Esophagus squamous epithelium (tissue), 5 donors: ENCODE results near the gene PCDHGA8. TPM values are rescaled to one million over a fixed set of nuclear protein-coding genes. Genes with fewer than 3 reads are reported as not detected.
"Not testable (repeated sequence)": the region's sequence is repeated elsewhere in the genome, so short reads cannot be mapped to it uniquely, and the experiment has no call there.

ENCODE experiments used
- DNase-seq: peaks from one replicate; lab custom pipeline; 2025; lab: John Stamatoyannopoulos, UW
- H3K27ac ChIP-seq, 4 donors: fragments of 200-600 bp; sonication (generic); one replicate each; pipeline ENCODE4 v1.5.1; 2016 to 2019; ENCODE audit warnings: mild to moderate bottlenecking in 1 of 4
- H3K27me3 ChIP-seq, 4 donors: fragments of 200-600 bp; sonication (generic); 1 replicate in 3 of 4; 2 replicates in 1 of 4; pipeline versions ENCODE4 v1.5.1 to v1.6.0; 2017 to 2021; ENCODE audit warnings: antibody characterized with exemption in 1 of 4
- H3K36me3 ChIP-seq, 3 donors: fragments of 200-600 bp; sonication (generic); one replicate each; pipeline ENCODE4 v1.5.1; 2016 to 2019
- H3K4me1 ChIP-seq, 3 donors: fragments of 200-600 bp; sonication (generic); one replicate each; pipeline ENCODE4 v1.5.1; 2017 to 2019
- H3K4me3 ChIP-seq, 4 donors: fragments of 200-600 bp; sonication (generic); 1 replicate in 3 of 4; 2 replicates in 1 of 4; pipeline ENCODE4 v1.5.1; 2016 to 2019; ENCODE audit warnings: mild to moderate bottlenecking in 2 of 4, moderate library complexity in 1 of 4
- H3K9me3 ChIP-seq, 3 donors: fragments of 200-600 bp; sonication (generic); one replicate each; pipeline ENCODE4 v1.5.1; 2016 to 2019
- CTCF ChIP-seq, 6 experiments: fragments of 450-650 bp in 4 of 6; fragments of 200-600 bp in 2 of 6; sonication (generic) in 2 of 6; IDR thresholded peaks; one replicate each; pipeline ENCODE4 v1.5.1; 2016 to 2019; ENCODE audit warnings: antibody characterized with exemption in 6 of 6, mild to moderate bottlenecking in 4 of 6, moderate library complexity in 4 of 6
- POLR2A ChIP-seq, 4 donors: fragments of 450-650 bp; IDR thresholded peaks; one replicate each; pipeline ENCODE4 v1.6.1; 2017; ENCODE audit warnings: antibody characterized with exemption in 4 of 4, mild to moderate bottlenecking in 4 of 4, moderate library complexity in 3 of 4
- WGBS, 2 donors: methylation state at CpG; one replicate each; pipeline ENCODE4 v1.1.5; 2018; 5-methylcytosine and 5-hydroxymethylcytosine counted together
- intact Hi-C: fragments of 100-400 bp; cut with DNase I; formaldehyde crosslinking; loops from one replicate; pipeline ENCODE4 v1.15.0; 2022
- total RNA-seq, 4 donors: library from RNA; depleted of rRNA; stranded (reverse); fragments of >200 nt; gene quantifications; one replicate each; pipeline ENCODE4 v1.1.0, GENCODE V29; 2016
- donor health status: DM: yes; HTN: yes; CAD: no.

Gene PCDHGA8
- total RNA-seq, 4 donors from 2014 or later, result 0.41 to 1.7 (median 1.4) TPM

DNA sequence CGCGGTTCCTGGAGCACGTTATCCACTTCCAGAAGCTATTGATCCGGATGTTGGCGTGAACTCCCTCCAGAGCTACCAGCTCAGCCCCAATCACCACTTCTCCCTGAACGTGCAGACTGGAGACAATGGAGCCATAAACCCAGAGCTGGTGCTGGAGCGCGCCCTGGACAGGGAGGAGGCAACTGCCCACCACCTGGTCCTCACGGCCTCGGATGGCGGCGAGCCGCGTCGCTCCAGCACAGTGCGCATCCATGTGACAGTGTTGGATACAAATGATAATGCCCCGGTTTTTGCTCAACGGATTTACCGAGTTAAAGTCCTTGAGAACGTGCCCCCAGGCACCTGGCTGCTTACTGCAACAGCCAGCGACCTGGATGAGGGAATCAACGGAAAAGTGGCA, 11.0 kb downstream of the PCDHGA8 start:
- DNase-seq, result no peak
- Histone ChIP-seq H3K27ac (no peak overlapping the region), H3K9me3 (peaks cover 15 to 97% (median 90%) of the 10 kb centered on the region in 3 donors), H3K27me3 (peaks cover 0 to 46% (median 0%) of the 10 kb centered on the region in 4 donors), H3K4me1 (peaks cover 0 to 3% (median 0%) of the 10 kb centered on the region in 3 donors), H3K4me3 (peak overlapping the region in 3 of 4 donors; percentile 13 to 53 (median 35)), H3K36me3 (no peaks in the 10 kb centered on the region)
- no peak for TF ChIP-seq CTCF (IDR thresholded peaks at IDR 0.05)
- TF ChIP-seq POLR2A (IDR thresholded peaks at IDR 0.05), result no peak
- WGBS, 2 donors, result 33 to 53% methylated on average over 13 to 18 of the region's 22 CpGs
- intact Hi-C loops, result no loop called here

DNA sequence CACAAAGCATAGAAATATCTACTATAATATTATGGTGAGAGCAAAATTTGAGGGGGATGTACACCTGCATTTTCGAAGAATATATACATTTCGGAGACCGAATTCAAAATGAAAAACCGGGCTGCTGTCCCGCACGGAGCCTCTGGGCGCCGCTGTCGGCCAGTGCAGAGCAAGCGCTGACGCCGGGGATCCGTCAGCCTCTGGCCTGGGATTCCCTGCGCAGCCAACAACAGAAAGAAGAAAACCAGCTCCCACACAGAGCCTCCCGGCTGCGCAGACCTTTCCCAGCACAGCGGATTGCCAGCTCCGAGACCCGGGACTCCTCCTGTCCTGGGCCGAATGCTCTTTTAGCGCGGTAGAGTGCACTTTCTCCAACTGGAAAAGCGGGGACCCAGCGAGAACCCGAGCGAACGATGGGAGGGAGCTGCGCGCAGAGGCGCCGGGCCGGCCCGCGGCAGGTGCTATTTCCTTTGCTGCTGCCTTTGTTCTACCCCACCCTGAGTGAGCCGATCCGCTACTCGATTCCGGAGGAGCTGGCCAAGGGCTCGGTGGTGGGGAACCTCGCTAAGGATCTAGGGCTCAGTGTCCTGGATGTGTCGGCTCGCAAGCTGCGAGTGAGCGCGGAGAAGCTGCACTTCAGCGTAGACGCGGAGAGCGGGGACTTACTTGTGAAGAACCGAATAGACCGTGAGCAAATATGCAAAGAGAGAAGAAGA, 15.5 kb downstream of the PCDHGA8 start, which contains the start of gene PCDHGB6:
TSS of gene PCDHGB6 (plus strand) at position 232 of the 716 bp plus-strand sequence. CDS start at position 414, 182 bp downstream.
- intact Hi-C loops, H3K4me1 ChIP-seq, DNase-seq, H3K36me3 ChIP-seq, H3K27ac ChIP-seq: not testable (repeated sequence)
- H3K9me3 ChIP-seq, result peaks cover 4 to 96% (median 84%) of the 10 kb centered on the region in 3 donors
- H3K27me3 ChIP-seq, result peaks cover 0 to 43% (median 0%) of the 10 kb centered on the region in 4 donors
- H3K4me3 ChIP-seq, result peak within 1 kb of the TSS in 3 of 4 donors; percentile 28 to 55 (median 37)
- peak in 5 of 6 experiments; percentile 18 to 53 (median 34) for TF ChIP-seq CTCF (IDR thresholded peaks at IDR 0.05)
- WGBS, 2 donors, result 25 to 31% methylated on average over 32 to 36 of the region's 51 CpGs

DNA sequence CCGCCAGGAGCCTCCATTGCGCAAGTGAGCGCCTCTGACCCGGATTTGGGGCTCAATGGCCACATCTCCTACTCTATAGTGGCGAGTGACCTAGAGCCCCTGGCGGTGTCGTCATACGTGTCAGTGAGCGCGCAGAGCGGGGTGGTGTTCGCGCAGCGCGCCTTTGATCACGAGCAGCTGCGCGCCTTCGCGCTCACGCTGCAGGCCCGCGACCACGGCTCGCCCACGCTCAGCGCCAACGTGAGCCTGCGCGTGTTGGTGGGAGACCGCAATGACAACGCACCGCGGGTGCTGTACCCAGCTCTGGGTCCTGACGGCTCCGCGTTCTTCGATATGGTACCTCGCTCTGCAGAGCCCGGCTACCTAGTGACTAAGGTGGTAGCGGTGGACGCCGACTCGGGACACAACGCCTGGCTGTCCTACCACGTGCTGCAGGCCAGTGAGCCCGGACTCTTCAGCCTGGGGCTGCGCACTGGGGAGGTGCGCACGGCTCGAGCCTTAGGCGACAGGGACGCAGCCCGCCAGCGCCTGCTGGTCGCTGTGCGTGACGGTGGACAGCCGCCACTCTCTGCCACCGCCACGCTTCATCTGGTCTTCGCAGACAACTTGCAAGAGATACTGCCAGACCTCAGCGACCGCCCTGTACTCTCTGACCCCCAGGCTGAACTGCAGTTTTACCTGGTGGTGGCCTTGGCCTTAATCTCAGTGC, 17.3 kb downstream of the PCDHGA8 start:
- Histone ChIP-seq H3K27ac (no peak overlapping the region), H3K4me3 (peak overlapping the region in 1 of 4 donors; percentile 12), H3K9me3 (peaks cover 4 to 96% (median 84%) of the 10 kb centered on the region in 3 donors), H3K27me3 (peaks cover 0 to 49% (median 0%) of the 10 kb centered on the region in 4 donors), H3K4me1 (peaks cover 0 to 4% (median 0%) of the 10 kb centered on the region in 3 donors), H3K36me3 (peaks cover 0 to 8% (median 0%) of the 10 kb centered on the region in 3 donors)
- intact Hi-C loops, result loop anchor here (10.0 kb wide), 2 partner anchors 115 to 145 kb away; no protein-coding TSS in a partner anchor
- TF ChIP-seq CTCF (IDR thresholded peaks at IDR 0.05) (no peak), POLR2A (IDR thresholded peaks at IDR 0.05) (no peak)
- DNase-seq, result no peak
- 23 to 64% methylated on average over 5 to 11 of the region's 64 CpGs for WGBS, 2 donors

- peaks cover 0 to 51% (median 0%) of the 10 kb centered on the region in 4 donors for H3K27me3 ChIP-seq
- peaks cover 0 to 8% (median 0%) of the 10 kb centered on the region in 3 donors for H3K36me3 ChIP-seq
- H3K9me3 ChIP-seq, result peaks cover 4 to 96% (median 84%) of the 10 kb centered on the region in 3 donors
- no peak for DNase-seq
- H3K4me1 ChIP-seq, result peaks cover 0 to 4% (median 0%) of the 10 kb centered on the region in 3 donors
- intact Hi-C loops, result loop anchor here (10.0 kb wide), 2 partner anchors 113 to 143 kb away; no protein-coding TSS in a partner anchor
- H3K27ac ChIP-seq, result no peak overlapping the region
- TF ChIP-seq POLR2A (IDR thresholded peaks at IDR 0.05) (no peak), CTCF (IDR thresholded peaks at IDR 0.05) (no peak)
- peak overlapping the region in 1 of 4 donors; percentile 20 for H3K4me3 ChIP-seq
- 54 to 66% methylated on average over 3 of the region's 3 CpGs for WGBS, 2 donors
These were observed 19.1 kb downstream of the PCDHGA8 start for GRCh38 chr5:141411575-141411974.
